Subcutaneous adipose tissue (tissue), 4 donors: ENCODE data around the gene STPG3. TPM values are rescaled to one million over a fixed set of nuclear protein-coding genes. Genes with fewer than 3 reads are reported as not detected.

Experiments used
- total RNA-seq, 4 donors: library from RNA; depleted of rRNA; stranded (reverse); fragments of >200 nt; gene quantifications; one replicate each; pipeline ENCODE4 v1.1.0, GENCODE V29; 2016
- TF ChIP-seq, protein P1 (sequence below): fragments of 450-650 bp; IDR thresholded peaks from one replicate; pipeline ENCODE4 v1.5.1; 2016; ENCODE audit warnings: low read depth, mild to moderate bottlenecking, control low read depth, antibody characterized with exemption, moderate library complexity

STPG3 gene
- total RNA-seq, 4 donors from 2014 or later = not detected

DNA sequence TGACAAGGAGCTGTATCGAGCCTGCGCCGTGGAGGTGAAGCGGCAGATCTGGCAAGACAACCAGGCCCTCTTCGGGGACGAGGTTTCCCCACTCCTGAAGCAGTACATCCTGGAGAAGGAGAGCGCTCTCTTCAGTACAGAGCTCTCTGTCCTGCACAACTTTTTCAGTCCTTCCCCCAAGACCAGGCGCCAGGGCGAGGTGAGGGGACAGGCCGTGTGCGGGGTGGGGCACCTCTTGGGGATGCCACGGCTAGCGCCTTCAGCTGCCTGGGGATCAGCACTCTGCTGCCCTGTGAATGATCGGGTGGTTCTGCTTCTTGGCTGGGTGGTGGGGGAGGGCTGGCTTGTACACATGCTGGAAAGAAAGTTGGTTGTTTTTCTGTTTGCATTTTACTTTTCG lies 5.8 kb downstream of the STPG3 start:
- TF ChIP-seq, protein P1, sequence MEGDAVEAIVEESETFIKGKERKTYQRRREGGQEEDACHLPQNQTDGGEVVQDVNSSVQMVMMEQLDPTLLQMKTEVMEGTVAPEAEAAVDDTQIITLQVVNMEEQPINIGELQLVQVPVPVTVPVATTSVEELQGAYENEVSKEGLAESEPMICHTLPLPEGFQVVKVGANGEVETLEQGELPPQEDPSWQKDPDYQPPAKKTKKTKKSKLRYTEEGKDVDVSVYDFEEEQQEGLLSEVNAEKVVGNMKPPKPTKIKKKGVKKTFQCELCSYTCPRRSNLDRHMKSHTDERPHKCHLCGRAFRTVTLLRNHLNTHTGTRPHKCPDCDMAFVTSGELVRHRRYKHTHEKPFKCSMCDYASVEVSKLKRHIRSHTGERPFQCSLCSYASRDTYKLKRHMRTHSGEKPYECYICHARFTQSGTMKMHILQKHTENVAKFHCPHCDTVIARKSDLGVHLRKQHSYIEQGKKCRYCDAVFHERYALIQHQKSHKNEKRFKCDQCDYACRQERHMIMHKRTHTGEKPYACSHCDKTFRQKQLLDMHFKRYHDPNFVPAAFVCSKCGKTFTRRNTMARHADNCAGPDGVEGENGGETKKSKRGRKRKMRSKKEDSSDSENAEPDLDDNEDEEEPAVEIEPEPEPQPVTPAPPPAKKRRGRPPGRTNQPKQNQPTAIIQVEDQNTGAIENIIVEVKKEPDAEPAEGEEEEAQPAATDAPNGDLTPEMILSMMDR = no peak

DNA sequence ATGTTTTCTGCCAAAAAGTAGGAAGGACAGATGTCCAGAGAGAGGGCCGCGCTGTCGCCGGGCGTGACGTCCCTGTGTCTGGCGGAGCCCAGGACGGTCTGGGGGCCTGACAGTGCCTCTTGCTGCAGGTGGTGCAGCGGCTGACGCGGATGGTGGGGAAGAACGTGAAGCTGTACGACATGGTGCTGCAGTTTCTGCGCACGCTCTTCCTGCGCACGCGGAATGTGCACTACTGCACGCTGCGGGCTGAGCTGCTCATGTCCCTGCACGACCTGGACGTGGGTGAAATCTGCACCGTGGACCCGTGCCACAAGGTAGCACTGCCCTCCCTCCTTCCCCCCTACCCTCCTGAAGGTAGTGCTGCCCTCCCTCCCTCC lies 11.8 kb downstream of the STPG3 start:
- TF ChIP-seq, protein P1 = no peak

DNA sequence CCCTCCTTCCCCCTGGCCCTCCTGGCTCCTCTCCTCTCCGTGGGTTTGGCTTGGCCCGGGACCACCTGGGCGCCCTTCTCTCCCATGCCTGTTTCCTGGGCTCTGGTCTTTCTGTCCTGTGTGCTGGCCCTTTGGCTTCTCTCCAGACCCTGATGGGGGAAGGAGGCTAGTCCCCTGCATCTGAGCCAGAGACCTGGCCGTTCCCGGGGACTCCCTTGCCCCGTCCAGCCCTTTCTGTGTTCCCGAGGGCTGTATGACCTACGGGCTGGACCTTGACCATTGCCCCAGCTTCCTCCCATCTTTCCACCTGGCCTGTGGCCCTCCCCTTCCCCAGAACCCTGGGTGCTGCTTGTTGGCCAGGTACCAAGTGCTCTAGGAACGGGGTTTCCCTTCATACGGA lies 12.4 kb downstream of the STPG3 start:
- TF ChIP-seq, protein P1 = no peak

DNA sequence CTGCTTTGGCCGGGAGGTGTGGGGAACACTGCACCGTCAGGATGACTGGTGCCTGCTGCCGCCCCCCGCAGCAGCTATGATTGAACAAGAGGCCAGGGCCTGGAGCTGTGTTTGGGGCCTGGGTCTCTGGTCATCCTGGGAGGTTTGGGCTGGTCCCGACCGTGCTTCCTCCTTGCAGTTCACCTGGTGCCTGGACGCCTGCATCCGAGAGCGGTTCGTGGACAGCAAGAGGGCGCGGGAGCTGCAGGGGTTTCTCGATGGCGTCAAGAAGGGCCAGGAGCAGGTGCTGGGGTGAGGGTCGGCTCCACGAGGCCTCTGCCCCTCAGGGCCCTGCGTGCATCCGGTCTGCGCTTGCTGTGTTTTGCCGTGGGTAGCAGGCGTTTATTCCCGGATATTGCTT lies 13.0 kb downstream of the STPG3 start:
- TF ChIP-seq, protein P1 = no peak

DNA sequence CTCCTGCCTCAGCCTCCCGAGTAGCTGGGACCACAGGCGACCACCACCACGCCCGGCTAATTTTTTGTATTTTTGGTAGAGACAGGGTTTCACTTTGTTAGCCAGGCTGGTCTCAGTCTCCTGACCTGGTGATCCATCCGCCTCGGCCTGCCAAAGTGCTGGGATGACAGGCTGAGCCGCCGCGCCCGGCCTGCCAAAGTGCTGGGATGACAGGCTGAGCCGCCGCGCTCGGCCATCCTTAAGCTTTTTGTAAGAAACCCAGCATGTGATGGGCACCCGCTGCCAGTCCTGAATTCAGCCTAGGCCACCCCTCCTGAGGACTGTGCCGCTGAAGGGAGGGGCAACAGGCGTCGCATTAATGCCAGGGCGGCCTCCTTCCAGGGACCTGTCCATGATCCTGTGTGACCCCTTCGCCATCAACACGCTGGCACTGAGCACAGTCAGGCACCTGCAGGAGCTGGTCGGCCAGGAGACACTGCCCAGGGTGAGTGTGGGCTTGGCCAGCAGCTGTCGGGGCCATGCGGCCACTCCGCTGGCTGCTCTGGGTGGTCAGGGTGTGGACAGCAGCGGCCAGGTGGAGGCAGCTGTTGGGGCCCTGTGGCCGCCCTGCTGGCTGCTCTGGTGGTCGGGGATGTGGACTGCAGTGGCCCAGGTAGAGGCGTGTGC lies 14.5 kb downstream of the STPG3 start:
- TF ChIP-seq, protein P1 = no peak

DNA sequence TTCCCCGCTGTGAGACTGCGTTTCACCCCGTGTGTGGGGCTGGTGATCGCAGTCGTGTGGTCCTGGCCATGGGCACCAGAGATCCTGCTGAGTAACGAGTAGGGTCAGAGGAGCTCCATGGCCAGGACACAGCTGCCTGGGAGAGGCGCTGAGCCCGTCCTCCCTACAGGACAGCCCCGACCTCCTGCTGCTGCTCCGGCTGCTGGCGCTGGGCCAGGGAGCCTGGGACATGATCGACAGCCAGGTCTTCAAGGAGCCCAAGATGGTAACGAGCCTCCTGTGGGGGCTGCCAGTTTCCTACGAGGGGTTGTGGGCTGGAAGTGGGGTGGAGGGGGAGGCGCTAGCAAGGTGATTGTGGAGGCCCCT lies 15.1 kb downstream of the STPG3 start:
- TF ChIP-seq, protein P1 = no peak

DNA sequence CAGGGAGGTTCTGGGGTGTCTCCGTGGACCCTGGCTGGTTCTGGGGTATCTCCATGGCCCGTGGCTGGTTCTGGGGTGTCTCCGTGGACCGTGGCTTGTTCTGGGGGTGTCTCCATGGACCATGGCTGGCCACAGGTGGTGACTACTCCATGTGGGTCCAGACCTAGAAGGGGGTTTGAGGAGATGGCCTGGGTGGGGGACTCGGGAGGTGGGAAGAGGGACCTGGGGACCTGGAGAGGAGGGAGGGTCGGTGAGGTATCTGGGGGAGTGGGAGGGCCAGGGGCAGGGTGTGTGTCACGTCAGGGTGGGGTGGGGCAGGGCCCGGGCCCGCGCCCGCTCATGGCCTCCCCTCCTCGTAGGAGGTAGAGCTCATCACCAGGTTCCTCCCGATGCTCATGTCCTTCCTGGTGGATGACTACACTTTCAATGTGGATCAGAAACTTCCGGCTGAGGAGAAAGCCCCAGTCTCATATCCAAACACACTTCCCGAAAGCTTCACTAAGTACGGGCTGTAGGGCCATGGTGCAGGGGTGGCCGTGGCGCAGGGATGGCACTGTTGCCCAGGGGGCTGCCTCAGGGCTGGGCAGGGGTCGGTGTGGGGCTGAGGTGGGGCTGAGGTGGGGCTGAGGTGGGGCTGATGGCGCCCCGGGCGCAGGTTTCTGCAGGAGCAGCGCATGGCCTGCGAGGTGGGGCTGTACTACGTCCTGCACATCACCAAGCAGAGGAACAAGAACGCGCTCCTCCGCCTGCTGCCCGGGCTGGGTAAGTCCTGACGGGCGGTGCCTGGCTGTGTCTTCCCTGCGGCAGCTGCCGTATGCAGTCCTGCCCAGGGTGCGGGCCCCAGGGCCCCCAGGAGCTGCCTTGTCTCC lies 15.7 kb downstream of the STPG3 start:
- TF ChIP-seq, protein P1 = no peak
